ENCODE results near the gene UFC1.
A peak's percentile ranks its signal among the peaks of the same experiment; 100 is the strongest.
"Not testable (repeated sequence)": the region's sequence is repeated elsewhere in the genome, so short reads cannot be mapped to it uniquely, and the experiment has no call there.

The UFC1 gene

DNA sequence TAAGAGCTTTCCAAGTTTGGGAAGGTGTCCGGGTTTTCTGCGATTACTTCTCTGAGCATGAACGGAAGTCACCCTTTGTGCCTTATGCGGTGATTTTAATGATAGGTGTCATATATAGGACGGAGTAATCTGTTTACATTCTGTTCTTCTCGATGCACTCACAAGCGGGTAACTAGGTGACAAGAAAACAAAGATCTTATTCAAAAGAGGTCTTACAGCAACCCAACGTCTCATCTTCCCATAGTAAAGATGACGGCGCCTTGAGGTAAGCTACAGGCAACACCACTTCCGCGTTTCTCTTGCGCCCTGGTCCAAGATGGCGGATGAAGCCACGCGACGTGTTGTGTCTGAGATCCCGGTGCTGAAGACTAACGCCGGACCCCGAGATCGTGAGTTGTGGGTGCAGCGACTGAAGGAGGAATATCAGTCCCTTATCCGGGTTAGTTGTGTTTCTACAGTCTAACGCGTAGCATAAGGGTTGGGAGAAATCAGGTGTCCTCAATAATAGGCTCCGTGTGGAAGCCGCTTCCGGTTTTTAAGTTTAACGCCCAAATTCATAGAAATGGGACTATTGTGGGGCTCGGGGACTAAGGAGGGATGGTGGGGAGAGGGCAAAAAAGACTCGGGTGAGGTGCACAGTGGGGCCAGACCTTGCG is at the start of gene UFC1:
TSS of gene UFC1 (plus strand) at position 297 of the 656 bp plus-strand sequence. CDS start at position 317, 20 bp downstream.
- peak; percentile 7 to 87 (median 72) for DNase-seq

- DNase-seq = no peak
Observed at GRCh38 chr1:161106431-161106830, 47.3 kb upstream of the UFC1 start.

DNA sequence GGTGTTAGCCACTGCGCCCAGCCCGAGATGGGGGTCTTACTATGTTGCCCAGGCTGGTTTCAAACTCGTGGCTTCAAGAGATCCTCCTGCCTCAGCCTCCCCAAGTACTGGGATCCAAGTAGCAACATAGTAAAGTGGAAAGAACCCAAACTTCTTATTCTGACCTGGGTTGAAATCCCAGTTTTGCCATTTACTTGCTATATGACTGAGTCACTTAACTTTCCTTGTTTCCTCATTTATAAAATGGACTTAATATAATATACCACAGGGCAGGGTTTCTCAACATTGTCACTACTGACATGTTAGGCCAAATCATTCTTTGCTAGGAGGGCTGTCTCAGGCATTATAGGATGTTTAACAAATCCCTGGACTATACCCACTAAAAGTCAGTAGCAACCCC is 42.7 kb upstream of the UFC1 start:
- DNase-seq = no peak

DNA sequence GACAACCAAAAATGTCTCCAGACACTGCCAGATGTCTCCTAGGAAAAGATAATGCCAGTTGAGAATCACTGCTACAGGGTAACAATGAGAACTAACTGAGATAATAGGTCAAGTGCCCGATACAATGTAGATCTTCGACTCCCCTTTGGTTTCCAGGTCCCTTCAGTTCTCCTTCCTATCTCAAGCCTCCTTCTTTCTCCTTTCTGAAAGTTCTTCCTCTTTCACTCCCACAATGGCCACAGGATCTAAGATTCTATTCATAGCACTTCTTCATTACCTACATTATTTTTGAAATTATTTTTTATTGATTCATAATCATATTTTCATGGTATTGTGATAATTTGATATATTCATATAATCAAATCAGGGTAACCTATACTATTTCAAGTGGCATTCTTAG is 42.3 kb upstream of the UFC1 start:
- no peak for DNase-seq

- DNase-seq = no peak
Observed at GRCh38 chr1:161113915-161114314, 39.9 kb upstream of the UFC1 start.

GRCh38 chr1:161114556-161114955 is 39.2 kb upstream of the UFC1 start:
- DNase-seq = no peak

- DNase-seq = no peak
Observed at GRCh38 chr1:161115132-161115711, 38.6 kb upstream of the UFC1 start.

DNA sequence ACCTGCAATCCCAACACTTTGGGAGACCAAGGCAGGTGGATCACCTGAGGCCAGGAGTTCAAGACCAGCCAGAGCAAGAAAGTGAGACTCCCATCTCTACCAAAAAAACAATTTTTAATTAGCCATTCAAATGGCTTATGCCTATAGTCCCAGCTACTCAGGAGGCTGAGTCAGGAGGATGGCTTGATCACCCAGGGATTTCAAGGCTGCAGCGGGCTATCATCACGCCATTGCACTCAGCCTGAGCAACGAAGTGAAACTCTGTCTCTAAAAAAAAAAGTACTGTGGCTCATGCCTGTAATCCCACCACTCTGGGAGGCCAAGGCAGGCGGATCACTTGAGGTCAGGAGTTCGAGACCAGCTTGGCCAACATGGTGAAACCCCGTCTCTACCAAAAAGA is 37.8 kb upstream of the UFC1 start:
- not testable (repeated sequence) for DNase-seq

DNA sequence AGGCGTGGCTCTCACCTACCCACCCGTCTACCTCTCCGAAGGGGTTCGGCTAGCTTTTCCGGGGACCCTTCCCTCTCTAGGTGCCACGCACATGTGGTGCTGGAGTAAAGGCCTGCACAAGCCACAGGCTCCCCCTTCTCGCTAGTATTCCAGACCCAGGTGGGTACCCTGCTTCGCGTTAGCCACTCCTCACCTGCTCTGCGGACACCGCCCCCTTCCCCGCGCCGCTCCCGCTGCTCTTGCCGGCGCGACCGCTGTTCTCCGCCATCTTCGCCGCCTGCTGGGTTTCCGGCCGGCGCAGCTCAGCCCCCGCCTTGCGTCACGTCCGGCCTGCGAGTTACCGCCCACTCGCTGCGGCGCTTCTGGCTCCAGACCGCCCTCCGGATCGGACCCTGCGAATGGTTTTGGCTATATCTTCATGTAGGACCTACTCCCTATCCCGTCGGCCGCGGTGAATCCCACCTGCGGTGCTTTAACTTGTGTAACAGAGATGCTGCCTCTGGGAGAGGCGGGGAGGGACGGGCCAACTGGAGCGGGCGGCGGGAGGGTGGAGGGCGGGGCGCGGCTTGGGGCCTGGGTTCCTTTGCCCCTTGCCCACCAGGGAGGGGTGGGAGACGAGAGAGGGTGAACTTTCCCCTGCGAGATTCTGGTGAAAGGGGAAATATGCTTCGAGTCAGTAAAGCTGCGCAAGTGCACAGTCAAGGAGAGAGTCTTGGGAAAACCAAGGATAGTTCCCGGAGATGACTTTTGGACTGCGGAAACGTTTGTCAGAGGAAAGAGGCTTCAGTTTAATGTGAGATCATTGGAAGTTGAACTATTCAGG is 35.8 kb upstream of the UFC1 start, which contains the start of the genes NIT1 and PFDN2:
TSS of gene NIT1 (plus strand) at position 347 of the 823 bp plus-strand sequence. CDS start at position 419, 72 bp downstream.
TSS of gene PFDN2 (minus strand) at position 279 of the 823 bp plus-strand sequence. CDS start at position 268, 11 bp downstream.
- peak; percentile 21 to 90 (median 79) for DNase-seq

DNA sequence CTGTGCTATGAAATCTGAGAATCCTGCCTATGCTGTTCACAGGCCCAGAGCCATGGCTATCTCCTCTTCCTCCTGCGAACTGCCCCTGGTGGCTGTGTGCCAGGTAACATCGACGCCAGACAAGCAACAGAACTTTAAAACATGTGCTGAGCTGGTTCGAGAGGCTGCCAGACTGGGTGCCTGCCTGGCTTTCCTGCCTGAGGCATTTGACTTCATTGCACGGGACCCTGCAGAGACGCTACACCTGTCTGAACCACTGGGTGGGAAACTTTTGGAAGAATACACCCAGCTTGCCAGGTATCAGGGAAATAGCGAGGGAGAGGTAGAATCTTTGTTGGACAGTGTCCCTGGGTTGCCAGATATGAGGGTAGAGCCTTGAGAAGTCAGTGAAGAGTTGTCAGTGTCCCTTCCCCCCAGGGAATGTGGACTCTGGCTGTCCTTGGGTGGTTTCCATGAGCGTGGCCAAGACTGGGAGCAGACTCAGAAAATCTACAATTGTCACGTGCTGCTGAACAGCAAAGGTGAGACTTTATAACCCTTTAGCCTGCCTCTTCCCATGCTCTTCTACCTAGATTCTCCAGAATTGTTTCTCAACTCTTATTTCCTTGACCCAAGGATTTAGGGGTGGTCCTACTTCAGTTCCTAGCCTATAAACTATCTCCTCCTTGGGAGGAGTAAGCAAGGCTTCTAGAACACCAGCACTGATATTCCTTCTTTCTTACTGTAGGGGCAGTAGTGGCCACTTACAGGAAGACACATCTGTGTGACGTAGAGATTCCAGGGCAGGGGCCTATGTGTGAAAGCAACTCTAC is 34.5 kb upstream of the UFC1 start:
- no peak for DNase-seq

- no peak for DNase-seq
Observed at GRCh38 chr1:161121042-161121650, 32.6 kb upstream of the UFC1 start.

GRCh38 chr1:161121834-161122233 is 31.9 kb upstream of the UFC1 start:
- DNase-seq = peak in 2 of 58 donors; percentile 5 to 10

DNA sequence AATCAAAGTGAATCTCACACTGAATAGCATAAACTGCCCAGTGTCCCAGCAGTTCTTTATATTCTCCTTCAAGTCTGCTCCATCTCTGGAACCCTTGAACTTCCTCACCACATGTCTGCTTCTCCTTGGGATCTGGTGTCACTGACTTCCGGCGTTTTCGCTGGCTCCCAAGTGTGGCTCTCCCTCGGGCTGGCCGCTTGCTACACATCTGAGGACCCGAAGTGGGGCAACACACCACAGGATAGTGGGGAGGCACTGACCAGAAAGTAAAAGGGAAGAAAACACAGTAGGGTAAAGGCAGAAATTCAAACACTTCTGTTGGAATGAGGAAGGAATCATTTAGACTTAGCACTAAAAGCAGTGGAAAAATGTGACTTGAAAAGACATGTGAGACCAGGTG is 30.8 kb upstream of the UFC1 start:
- DNase-seq = no peak

- DNase-seq = no peak
Observed at GRCh38 chr1:161127649-161128048, 26.1 kb upstream of the UFC1 start.

DNA sequence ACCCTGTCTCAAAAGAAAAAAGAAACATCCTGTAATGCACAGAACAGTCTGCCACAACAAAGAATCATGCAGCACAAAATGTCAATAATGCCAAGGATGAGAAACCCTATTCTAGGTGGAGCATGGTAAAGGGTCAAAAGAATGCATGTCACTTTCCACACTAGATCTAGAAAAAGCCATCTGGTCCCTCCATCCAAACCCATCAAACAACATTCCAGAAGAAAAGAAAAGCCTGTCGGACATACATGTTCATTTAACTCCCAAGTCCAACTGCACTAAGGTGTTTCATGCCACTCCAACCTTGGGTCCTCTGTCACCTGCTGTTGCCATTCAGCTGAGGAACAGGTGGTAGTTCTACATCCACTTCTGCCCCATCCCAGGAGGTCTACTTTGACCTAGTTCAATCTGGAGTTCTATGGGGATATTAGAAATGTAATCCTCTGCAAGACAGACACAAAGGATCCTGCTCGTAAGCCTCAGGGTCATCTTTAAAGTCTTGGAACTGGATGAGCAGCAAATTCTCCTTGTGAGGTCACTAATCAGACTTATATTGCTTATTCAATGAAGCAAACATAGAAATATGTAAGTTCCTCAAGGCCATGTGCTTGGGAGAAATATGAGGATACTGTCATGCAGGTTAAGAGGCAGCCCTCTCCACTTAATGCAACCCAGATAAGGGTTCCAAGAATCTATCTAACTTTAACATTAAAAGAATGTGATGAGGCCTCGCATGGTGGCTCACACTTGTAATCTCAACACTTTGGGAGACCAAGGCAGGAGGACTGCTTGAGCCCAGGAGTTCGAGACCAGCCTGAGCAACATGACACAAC is 25.0 kb upstream of the UFC1 start:
- no peak for DNase-seq

- DNase-seq = no peak
Observed at GRCh38 chr1:161130266-161130665, 23.5 kb upstream of the UFC1 start.

- peak in 12 of 58 donors; percentile 5 to 49 (median 32) for DNase-seq
Observed at GRCh38 chr1:161131523-161132409, 22.0 kb upstream of the UFC1 start.

- peak; percentile 66 to 98 (median 92) for DNase-seq
Observed at GRCh38 chr1:161132410-161133219, 21.2 kb upstream of the UFC1 start, which contains the start of gene DEDD. TSS of gene DEDD (minus strand) at chr1:161132667. CDS start at chr1:161124462, 8,205 bp downstream.
